ENCODE measurements around the gene ARHGAP6. TPM values are rescaled to one million over a fixed set of nuclear protein-coding genes. Genes with fewer than 3 reads are reported as not detected.
A peak's percentile ranks its signal among the peaks of the same experiment; 100 is the strongest.

ARHGAP6 gene
- total and polyA plus RNA-seq, 3 experiments from 2014 or later: not detected

- H3K27me3 Mint-ChIP-seq: peaks cover 5 to 6% of the 10 kb centered on the region in 2 donors
- Histone ChIP-seq H3K4me1 (ENCODE audit: insufficient read depth, low read length) (no peaks in the 10 kb centered on the region), H3K27me3 (ENCODE audit: insufficient read depth, low read length, poor library complexity, severe bottlenecking) (no peaks in the 10 kb centered on the region), H3K36me3 (ENCODE audit: insufficient read depth, low read length) (no peaks in the 10 kb centered on the region), H3K9me3 (ENCODE audit: low read length) (no peaks in the 10 kb centered on the region), H3K27ac (ENCODE audit: low read depth, low read length) (no peak overlapping the region), H3K4me3 (ENCODE audit: low read length) (no peak overlapping the region)
- H3K36me3 Mint-ChIP-seq: no peaks in the 10 kb centered on the region
- CTCF ChIA-PET: no interaction called here
- no peak overlapping the region for H3K27ac Mint-ChIP-seq
- H3K9me3 Mint-ChIP-seq: peaks cover 0 to 2% (median 0%) of the 10 kb centered on the region in 5 donors
- no peak for DNase-seq
- H3K4me1 Mint-ChIP-seq: no peaks in the 10 kb centered on the region
- POLR2A ChIA-PET: no interaction called here
- no peak overlapping the region for H3K4me3 Mint-ChIP-seq
These were observed 493.8 kb downstream of the ARHGAP6 start for GRCh38 chrX:11171956-11172355.

- no peaks in the 10 kb centered on the region for H3K36me3 ChIP-seq (ENCODE audit: insufficient read depth, low read length)
- ChIA-PET POLR2A (no interaction called here), CTCF (no interaction called here)
- no peaks in the 10 kb centered on the region for H3K27me3 ChIP-seq (ENCODE audit: insufficient read depth, low read length, poor library complexity, severe bottlenecking)
- no peaks in the 10 kb centered on the region for H3K4me1 ChIP-seq (ENCODE audit: insufficient read depth, low read length)
- Mint-ChIP-seq H3K27ac (no peak overlapping the region), H3K27me3 (no peaks in the 10 kb centered on the region), H3K4me3 (no peak overlapping the region), H3K4me1 (no peaks in the 10 kb centered on the region), H3K36me3 (no peaks in the 10 kb centered on the region), H3K9me3 (no peaks in the 10 kb centered on the region)
- no peak overlapping the region for H3K27ac ChIP-seq (ENCODE audit: low read depth, low read length)
- H3K4me3 ChIP-seq (ENCODE audit: low read length): no peak overlapping the region
- no peak for DNase-seq
- H3K9me3 ChIP-seq (ENCODE audit: low read length): no peaks in the 10 kb centered on the region
These were observed 501.3 kb downstream of the ARHGAP6 start for GRCh38 chrX:11164433-11164832.

GRCh38 chrX:11159149-11159548 lies 506.6 kb downstream of the ARHGAP6 start:
- Mint-ChIP-seq H3K27ac (no peak overlapping the region), H3K4me3 (no peak overlapping the region), H3K4me1 (no peaks in the 10 kb centered on the region), H3K9me3 (no peaks in the 10 kb centered on the region), H3K27me3 (peaks cover 0 to 4% of the 10 kb centered on the region in 2 donors), H3K36me3 (no peaks in the 10 kb centered on the region)
- Histone ChIP-seq H3K4me3 (ENCODE audit: low read length) (no peak overlapping the region), H3K9me3 (ENCODE audit: low read length) (no peaks in the 10 kb centered on the region), H3K36me3 (ENCODE audit: insufficient read depth, low read length) (no peaks in the 10 kb centered on the region), H3K27me3 (ENCODE audit: insufficient read depth, low read length, poor library complexity, severe bottlenecking) (no peaks in the 10 kb centered on the region), H3K27ac (ENCODE audit: low read depth, low read length) (no peak overlapping the region), H3K4me1 (ENCODE audit: insufficient read depth, low read length) (no peaks in the 10 kb centered on the region)
- CTCF ChIA-PET: no interaction called here
- DNase-seq: no peak
- POLR2A ChIA-PET: no interaction called here

GRCh38 chrX:11151799-11152559 lies 513.7 kb downstream of the ARHGAP6 start:
- H3K4me1 ChIP-seq (ENCODE audit: insufficient read depth, low read length): no peaks in the 10 kb centered on the region
- H3K27ac ChIP-seq (ENCODE audit: low read depth, low read length): no peak overlapping the region
- Mint-ChIP-seq H3K9me3 (no peaks in the 10 kb centered on the region), H3K27ac (no peak overlapping the region), H3K4me1 (no peaks in the 10 kb centered on the region), H3K4me3 (no peak overlapping the region), H3K36me3 (no peaks in the 10 kb centered on the region), H3K27me3 (peaks cover 4 to 5% of the 10 kb centered on the region in 2 donors)
- no peaks in the 10 kb centered on the region for H3K36me3 ChIP-seq (ENCODE audit: insufficient read depth, low read length)
- POLR2A ChIA-PET: no interaction called here
- H3K9me3 ChIP-seq (ENCODE audit: low read length): no peaks in the 10 kb centered on the region
- no peaks in the 10 kb centered on the region for H3K27me3 ChIP-seq (ENCODE audit: insufficient read depth, low read length, poor library complexity, severe bottlenecking)
- H3K4me3 ChIP-seq (ENCODE audit: low read length): no peak overlapping the region
- CTCF ChIA-PET: no interaction called here
- DNase-seq: no peak

- peaks cover 4 to 11% (median 4%) of the 10 kb centered on the region in 3 donors for H3K4me1 Mint-ChIP-seq
- CTCF ChIA-PET: no interaction called here
These were observed 517.3 kb downstream of the ARHGAP6 start for GRCh38 chrX:11148401-11148800.

GRCh38 chrX:11146411-11146810 lies 519.3 kb downstream of the ARHGAP6 start:
- Histone ChIP-seq H3K27me3 (ENCODE audit: insufficient read depth, low read length, poor library complexity, severe bottlenecking) (no peaks in the 10 kb centered on the region), H3K4me3 (ENCODE audit: low read length) (no peak overlapping the region), H3K36me3 (ENCODE audit: insufficient read depth, low read length) (no peaks in the 10 kb centered on the region), H3K27ac (ENCODE audit: low read depth, low read length) (no peak overlapping the region), H3K4me1 (ENCODE audit: insufficient read depth, low read length) (no peaks in the 10 kb centered on the region), H3K9me3 (ENCODE audit: low read length) (no peaks in the 10 kb centered on the region)
- no peak overlapping the region for H3K27ac Mint-ChIP-seq
- peaks cover 3 to 5% of the 10 kb centered on the region in 2 donors for H3K27me3 Mint-ChIP-seq
- H3K4me1 Mint-ChIP-seq: peaks cover 4 to 11% (median 4%) of the 10 kb centered on the region in 3 donors
- POLR2A ChIA-PET: no interaction called here
- no peak for DNase-seq
- no peaks in the 10 kb centered on the region for H3K36me3 Mint-ChIP-seq
- no peak overlapping the region for H3K4me3 Mint-ChIP-seq
- H3K9me3 Mint-ChIP-seq: no peaks in the 10 kb centered on the region
- CTCF ChIA-PET: no interaction called here

More at GRCh38 chrX:11148401-11148800, 517.3 kb downstream of the ARHGAP6 start:
- no peaks in the 10 kb centered on the region for H3K9me3 Mint-ChIP-seq
- Histone ChIP-seq H3K27ac (ENCODE audit: low read depth, low read length) (no peak overlapping the region), H3K9me3 (ENCODE audit: low read length) (no peaks in the 10 kb centered on the region), H3K36me3 (ENCODE audit: insufficient read depth, low read length) (no peaks in the 10 kb centered on the region), H3K27me3 (ENCODE audit: insufficient read depth, low read length, poor library complexity, severe bottlenecking) (no peaks in the 10 kb centered on the region), H3K4me1 (ENCODE audit: insufficient read depth, low read length) (no peaks in the 10 kb centered on the region), H3K4me3 (ENCODE audit: low read length) (no peak overlapping the region)
- no peak overlapping the region for H3K27ac Mint-ChIP-seq
- peaks cover 3 to 6% of the 10 kb centered on the region in 2 donors for H3K27me3 Mint-ChIP-seq
- H3K4me3 Mint-ChIP-seq: no peak overlapping the region
- POLR2A ChIA-PET: no interaction called here
- DNase-seq: no peak
- H3K36me3 Mint-ChIP-seq: no peaks in the 10 kb centered on the region

- peak overlapping the region in 3 of 7 donors; percentile 51 to 68 (median 64) for H3K4me3 Mint-ChIP-seq
- H3K9me3 ChIP-seq (ENCODE audit: low read length): no peaks in the 10 kb centered on the region
These were observed 521.6 kb downstream of the ARHGAP6 start for GRCh38 chrX:11143931-11144678.

More at GRCh38 chrX:11143931-11144678, 521.6 kb downstream of the ARHGAP6 start:
- H3K4me1 ChIP-seq (ENCODE audit: insufficient read depth, low read length): no peaks in the 10 kb centered on the region
- H3K4me3 ChIP-seq (ENCODE audit: low read length): no peak overlapping the region
- no peaks in the 10 kb centered on the region for H3K9me3 Mint-ChIP-seq
- H3K4me1 Mint-ChIP-seq: peaks cover 4 to 11% (median 4%) of the 10 kb centered on the region in 3 donors
- ChIA-PET POLR2A (no interaction called here), CTCF (interaction anchor here (1.3 kb wide), 1 partner anchor 954 kb away, joined by 5 read pairs; no protein-coding TSS in a partner anchor)
- peak in 4 of 5 donors; percentile 7 to 40 (median 26) for DNase-seq
- H3K27ac Mint-ChIP-seq: peak overlapping the region in 1 of 8 donors; percentile 53
- H3K27ac ChIP-seq (ENCODE audit: low read depth, low read length): no peak overlapping the region
- no peaks in the 10 kb centered on the region for H3K36me3 ChIP-seq (ENCODE audit: insufficient read depth, low read length)
- peaks cover 3 to 6% of the 10 kb centered on the region in 2 donors for H3K27me3 Mint-ChIP-seq
- no peaks in the 10 kb centered on the region for H3K36me3 Mint-ChIP-seq
- no peaks in the 10 kb centered on the region for H3K27me3 ChIP-seq (ENCODE audit: insufficient read depth, low read length, poor library complexity, severe bottlenecking)

Data from CD8-positive, alpha-beta memory T cell (primary cell).